ENCODE data around the gene CYP1B1.
A peak's percentile ranks its signal among the peaks of the same experiment; 100 is the strongest.
"Not testable (repeated sequence)": the region's sequence is repeated elsewhere in the genome, so short reads cannot be mapped to it uniquely, and the experiment has no call there.

Gene CYP1B1

DNA sequence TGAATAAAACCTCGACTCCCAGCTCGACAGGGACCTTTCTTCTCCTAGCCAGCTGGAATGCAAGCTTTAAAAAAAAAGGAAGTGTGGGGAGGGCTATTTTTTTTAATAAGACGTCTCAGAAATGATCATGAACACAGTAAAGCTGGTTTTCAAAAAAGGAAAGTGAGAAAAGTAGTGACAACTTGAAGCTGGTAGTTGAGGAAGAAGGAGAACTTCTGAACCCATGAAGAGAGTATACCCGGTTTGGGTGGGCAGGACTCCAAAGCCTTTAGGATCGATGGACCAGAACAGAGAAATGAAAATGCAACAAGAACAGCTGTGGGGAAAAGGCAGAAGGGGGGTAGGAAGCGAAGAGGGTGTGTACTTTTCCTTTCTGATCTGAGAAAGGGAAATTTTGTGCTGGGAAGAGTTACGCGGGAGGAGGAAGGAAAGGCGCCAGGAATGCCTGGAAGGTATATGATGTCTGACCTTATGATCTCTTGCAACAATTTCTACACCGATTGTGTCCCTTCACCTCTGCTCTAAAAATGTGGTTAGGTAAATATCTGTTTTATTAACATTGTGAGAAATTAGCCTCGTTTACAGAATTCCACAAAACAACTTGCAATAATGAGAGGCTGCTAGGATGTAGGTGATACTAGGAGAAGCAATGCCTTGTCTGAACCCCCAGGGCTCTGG lies 22.6 kb upstream of the CYP1B1 start:
- no peak for DNase-seq (ENCODE audit: low spot score)

DNA sequence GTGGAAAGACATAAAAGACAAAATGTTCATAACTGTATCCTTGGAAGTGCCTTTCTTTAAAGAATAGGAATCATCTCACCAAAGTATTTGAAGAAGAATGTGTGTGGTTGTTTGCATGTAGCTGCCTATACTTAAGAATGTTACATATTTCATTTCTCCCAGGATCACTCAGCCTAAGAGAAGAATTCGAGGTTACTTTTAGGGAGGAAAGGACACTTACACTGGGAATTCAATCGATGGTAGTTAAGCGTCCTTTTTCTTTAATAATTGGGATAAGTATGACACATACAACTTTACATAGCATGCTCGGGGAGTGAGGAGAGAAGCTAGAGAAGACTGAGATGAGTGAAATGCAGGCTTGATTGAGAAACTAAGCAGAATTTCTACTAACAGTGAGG lies 22.0 kb upstream of the CYP1B1 start:
- no peak for DNase-seq (ENCODE audit: low spot score)

DNA sequence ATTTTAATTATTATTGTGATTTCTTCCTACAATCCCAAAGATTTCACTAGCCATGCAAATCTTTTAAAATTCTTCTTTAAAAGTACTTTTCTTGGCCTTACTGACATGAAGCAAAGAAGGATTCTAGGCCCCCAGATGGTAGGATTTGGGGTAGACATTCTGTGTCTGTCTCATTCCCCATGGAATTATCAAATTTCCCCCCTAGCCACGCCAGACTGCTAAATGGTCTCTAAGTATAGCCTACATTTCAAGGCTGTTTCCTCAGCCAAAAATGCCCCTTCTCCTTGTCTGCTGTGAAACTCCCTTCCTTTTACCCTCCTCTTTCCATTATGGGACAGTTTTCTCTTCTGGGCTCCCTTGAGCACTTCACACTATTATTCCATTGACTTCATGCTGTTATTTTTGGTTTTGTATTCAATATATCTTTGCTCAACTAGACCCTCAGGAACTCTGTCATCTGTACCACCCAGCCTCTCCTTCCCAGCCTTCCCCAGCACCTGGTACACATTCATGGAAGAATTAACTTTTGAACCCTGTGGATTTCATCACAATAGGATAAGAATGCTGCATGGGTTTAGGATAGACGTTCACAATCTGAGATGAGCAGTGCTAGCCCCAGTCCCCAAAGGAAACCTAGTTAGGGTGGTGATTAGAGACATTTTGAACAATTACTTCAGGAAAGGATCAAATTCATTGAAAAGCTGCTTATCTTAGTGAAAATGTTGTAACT lies 21.5 kb upstream of the CYP1B1 start:
- no peak for DNase-seq (ENCODE audit: low spot score)

DNA sequence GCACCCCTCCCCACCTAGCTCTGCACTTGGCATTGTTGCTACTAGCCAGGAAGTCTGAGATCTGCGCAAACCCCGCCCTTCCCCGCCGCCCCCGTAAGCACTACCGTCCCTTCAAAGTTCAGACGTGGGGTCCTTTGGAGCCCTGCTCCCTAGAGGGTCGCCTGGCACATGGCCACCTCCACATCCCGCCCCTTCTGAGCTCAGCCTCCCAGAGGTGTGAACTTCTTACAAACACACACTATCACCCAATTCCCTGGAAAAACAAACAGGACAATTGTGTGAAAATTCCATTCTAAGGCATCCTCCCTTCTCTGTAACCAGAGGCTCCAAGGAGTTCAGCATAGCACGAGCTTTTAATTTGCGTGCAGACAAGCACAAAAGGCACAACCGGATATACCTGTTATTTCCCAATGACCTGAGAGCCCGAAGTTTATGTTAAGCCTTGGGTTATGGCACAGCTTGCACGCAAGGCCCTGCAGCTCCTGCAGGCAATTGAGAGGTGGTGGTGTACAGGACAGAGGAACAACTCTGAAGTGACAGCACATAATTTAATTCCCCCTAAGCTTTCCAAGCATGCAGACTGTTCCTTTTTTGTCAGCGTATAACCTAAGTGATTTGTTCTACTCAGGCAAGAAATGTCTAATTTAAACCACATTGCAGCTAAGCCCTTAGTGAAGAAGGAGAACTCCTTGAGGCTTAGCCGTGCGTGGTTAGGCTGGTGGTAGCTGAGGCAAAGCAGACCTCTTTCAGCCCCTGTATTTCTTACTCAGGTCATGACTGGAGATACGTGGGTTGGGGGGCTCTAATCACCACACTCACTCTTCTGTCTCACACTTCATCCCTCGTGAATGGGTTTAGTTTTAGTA lies 20.3 kb upstream of the CYP1B1 start:
- peak; percentile 33 for DNase-seq (ENCODE audit: low spot score)

DNA sequence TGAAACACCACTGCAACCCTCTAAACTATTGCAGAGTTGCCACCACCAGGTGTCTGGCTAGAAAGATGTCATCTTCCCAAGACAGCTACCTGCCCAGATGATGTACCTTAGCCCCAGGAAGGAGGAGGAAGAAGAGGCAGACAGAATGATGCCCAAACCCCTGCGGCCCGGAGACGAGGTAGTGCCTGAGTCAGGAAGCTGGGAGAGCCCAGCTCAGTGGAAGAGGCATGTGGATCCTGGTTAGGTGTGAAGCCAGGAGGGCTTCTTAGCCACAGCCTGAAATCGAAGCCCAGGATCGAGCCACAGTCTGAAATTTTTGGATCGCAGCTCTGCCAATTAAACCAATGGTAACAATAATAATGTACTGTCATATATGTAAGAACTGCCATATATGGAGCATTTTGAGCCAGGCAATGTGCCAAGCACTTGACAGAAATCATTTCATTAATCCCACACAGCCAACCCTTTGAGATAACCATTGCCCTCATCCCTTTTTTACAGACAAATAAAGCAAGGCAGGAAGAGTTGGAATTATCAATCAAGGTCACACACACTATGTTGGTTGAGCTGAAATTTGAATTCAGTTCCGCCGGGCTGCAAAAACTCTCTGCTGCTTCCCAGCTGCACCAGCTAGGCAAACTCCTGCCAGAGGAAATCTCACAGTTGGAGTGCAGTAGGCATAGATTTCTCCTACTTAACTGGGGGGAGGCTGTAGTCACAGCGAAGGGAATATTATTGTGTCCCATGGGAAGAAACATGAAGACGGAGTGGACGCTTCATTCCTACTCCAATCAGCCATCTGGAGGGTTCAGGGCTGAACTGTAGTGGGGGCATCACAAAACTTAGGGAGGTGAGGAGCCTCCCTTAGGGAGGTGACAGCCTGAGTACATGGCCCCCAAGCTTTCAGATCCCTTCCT lies 19.4 kb upstream of the CYP1B1 start:
- no peak for DNase-seq (ENCODE audit: low spot score)

DNA sequence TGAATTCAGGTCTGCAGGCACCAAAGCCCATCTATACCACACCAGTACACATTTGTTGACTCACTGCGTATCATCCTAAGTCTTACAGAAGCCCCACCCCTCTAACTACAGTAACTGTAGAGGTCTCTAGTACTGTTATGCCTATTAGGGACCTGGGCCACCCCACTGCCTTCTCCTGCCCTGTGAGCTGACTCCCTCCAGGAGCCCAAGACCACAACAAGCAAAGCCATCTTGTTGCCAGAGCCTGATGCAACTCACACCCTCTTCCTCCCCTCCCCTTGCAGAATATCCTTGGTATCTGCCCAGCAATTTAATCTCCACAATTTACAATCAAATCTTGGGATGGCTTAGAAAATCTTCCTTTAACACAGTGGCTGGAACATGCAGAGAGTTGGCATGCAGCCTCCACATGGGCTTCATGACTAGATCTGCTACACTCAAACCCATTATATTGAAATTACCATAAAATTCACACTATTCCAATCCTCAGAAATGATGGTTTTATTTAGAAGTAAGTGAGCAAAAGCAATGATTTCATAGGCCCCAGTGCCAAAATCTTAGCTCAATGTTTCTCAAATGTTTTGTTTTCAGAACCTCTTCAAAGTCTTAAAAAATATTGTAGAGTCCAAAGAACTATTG lies 17.7 kb upstream of the CYP1B1 start:
- no peak for DNase-seq (ENCODE audit: low spot score)

DNA sequence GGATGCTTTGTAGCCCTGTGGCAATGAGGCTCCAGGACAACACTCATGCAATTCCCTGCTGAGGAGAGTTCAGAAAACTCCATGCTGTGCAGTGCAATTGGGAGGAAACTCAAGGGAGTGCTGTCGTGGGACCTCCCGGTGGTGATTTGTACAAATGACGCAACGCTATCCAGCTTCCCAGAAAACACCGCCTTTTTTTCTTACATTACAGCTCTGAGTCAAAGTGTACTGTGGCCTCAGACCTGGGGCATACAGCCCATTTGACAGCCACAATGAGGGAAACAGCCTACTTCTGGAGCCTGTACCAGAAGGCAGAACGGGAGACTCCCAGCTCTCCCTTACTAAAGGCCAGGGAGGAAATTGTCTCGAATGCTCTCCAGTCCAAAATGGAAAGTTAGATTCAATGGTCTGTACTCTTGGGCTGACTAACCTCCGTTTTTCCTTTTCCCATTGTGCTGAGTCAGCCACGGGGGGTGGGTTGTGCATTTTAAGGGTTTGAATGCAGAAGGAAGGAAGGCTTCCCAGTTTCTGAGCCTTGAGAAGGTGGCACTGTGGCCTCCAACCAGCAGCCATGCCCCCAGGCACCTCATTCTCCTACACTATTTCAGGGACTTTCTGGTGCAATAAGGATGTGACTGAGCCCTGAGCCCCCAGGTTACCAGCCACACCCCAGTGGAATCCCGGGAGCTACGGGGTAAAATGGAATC lies 16.4 kb upstream of the CYP1B1 start:
- DNase-seq (ENCODE audit: low spot score): no peak

DNA sequence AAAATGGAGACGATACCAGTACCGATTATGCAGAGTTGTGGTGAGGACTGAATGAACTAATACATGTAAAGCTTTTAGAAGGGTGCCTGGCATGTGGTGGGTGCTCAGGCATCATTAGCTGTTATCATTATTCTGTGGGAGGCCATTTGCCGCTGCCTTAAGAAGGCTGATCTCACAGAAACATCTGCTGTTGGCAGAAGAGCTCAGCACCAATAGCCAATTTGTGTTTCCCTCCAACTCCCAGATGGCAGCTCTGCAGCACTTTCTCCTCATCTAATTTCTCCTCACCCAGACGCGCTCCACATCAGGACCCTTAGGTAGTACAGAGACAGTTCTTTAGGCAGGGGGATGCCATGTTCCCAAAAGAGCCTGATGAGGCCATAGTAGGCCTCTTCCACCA lies 15.8 kb upstream of the CYP1B1 start:
- DNase-seq (ENCODE audit: low spot score): no peak

DNA sequence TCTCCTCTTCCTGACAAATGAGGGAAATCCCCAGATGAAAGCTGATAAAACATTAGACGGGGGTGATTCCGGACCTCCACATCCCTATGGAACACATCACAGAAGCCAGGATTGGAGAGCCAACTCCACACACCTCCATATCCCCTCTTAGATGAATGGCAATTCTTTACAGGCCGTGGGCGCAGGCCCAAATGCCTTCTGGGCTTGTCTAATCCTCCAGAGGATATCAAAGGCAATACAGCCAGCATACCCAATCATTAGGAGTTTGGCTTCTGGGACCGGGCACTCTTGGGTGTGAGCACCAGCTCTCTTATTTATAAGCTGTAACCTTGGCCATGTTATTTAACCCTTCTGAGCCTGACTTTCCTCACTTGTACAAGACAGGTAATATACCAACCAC lies 15.0 kb upstream of the CYP1B1 start:
- no peak for DNase-seq (ENCODE audit: low spot score)

DNA sequence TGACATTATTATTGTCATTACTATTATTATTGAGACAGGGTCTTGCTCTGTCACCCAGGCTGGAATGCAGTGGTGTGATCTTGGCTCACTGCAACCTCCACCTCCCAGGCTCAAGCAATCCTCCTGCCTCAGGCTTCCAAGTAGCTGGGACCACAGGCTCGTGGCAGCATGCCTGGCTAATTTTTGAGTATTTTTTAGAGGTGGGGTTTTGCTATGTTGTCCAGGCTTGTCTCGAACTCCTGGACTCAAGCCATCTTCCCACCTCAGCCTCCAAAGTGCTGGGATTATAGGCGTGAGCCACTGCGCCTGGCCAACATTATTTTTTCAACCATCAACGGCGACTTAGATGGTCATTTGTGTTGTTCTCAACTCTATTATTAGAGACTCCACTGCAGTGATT lies 14.3 kb upstream of the CYP1B1 start:
- not testable (repeated sequence) for DNase-seq (ENCODE audit: low spot score)

DNA sequence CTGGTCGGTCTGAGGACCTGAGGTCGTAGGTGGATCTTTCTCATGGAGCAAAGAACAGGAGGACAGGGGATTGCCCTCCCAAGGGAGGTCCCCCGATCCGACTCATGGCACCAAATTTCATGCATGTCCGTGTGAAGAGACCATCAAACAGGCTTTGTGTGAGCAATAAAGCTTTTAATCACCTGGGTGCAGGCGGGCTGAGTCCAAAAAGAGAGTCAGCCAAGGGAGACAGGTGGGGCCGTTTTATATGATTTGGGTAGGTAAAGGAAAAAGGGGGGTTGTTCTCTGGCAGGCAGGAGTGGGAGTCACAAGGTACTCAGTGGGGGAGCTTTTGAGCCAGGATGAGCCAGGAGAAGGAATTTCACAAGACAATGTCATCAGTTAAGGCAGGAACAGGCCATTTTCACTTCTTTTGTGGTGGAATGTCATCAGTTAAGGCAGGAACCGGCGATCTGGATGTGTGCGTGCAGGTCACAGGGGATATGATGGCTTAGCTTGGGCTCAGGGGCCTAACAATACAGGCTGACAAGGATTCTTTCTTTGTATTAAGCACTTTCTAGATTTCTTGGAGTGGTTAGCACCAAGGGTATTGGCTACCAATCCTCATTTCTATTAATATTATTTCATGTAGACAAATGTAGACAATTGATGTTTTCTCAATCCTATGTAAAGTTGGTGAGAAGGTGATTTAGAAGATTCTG lies 10.2 kb upstream of the CYP1B1 start:
- not testable (repeated sequence) for DNase-seq (ENCODE audit: low spot score)

DNA sequence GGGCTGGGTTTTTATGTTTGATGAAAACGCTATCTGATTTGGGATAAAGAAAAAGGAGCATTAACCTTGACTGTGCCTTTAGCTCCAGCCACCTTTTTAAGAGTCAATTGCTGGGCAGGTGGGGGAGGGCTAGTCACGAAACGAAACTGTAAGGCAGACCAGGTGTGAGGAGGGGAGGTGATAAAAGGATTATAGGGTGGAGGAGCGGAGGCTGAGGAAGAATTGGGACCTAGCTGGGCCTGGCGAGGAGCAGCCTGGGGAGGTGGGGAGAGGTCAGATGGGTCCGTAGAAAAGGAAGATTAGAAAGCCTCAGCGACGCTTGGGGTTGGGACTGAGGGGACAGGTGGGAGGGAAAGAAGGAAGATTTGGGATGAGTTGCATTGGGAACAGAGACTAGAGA lies 8.6 kb upstream of the CYP1B1 start:
- not testable (repeated sequence) for DNase-seq (ENCODE audit: low spot score)

DNA sequence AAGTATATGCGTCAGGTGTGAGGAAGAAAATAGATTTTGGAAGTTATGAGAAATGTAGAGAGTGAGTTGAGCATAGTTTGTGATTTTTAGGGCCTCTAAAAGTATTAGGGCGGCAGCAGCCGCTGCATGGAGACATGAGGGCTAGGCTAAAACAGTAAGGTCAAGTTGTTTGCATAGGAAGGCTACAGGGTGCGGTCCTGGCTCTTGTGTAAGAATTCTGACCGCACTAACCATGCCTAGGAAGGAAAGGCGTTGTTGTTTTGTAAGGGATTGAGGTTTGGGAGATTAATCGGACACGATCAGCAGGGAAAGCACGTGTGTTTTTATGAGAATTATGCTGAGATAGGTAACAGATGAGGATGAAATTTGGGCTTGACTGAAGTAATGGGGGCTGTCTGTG lies 6.8 kb upstream of the CYP1B1 start:
- DNase-seq (ENCODE audit: low spot score): not testable (repeated sequence)

DNA sequence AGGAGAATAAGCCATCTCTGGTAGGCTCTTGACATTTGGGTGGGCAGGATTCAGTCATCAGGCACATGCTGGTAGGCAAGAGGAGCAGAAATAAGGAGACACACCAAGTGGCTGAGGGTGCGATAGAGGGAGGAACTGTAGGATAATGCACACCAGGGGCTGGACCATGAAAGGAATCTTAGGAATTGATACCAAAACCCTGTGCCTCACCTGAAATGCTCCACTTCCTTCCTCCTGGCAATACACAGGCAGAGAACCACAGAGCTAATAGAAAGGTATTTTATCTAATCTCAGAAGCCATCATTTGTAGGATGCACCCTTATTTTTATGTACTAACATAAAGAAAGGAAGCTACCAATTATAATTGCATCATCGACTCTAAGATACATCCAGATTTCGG lies 4.4 kb upstream of the CYP1B1 start:
- DNase-seq (ENCODE audit: low spot score): no peak

DNA sequence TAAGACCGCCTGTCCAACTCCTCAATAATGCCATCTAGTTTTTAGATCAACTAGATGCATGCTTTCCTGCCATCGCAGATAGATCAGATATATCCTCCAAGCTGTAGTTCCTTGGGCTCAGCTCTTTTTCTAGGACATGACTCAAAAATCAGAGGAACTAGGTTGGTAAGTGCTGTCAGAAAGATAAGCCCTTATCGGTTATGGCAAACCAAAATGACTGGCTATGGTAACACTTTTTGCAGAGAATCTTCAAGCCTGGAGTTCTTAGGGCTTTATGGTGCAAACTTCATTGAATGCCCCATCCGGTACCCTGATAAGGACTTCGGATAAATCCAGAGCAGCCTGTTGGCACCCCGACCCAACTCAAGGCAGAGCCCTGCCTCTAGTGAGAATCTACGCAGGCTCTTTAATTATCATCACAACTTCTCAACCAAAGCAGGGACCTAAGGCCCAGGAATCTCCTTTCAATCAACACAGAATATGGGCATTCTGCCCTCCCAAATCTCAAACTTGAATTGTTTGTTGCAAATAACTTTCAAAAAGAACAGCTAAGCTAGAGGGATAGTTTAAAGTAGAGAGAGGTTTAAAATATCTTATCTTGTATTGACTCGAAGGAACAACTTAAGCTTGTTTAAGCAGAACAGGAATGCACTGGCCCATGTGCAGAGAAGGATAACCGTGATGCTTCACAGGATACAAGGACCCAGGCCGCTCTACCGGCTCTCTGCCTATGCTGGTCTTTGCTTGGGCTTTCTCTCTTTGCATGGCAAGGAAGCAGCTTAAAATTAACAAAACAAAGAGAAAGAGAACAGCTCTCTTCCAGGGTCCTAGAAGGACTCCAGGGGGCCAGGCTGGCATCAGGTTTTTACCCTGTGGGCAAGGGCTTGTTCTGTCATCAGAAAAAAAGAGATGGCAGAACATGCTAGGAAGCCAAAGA lies 3.4 kb upstream of the CYP1B1 start:
- DNase-seq (ENCODE audit: low spot score): peak; percentile 19

DNA sequence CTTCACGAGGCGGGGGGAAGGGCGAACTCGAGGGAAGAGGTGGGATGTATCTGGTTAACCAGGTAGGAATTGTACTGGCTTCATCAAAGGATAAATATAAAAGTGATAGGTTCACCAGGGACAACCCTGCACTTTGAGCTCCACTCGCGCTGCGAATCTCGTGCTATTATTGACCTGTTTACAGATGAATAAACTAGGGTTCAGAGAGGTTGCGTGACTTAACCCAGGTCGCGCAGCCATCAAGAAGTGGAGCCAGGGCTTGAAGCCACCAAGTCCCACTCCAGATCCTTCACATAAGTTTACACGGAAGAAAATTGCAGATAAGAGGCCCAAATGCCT lies 1.4 kb upstream of the CYP1B1 start:
- no peak for DNase-seq (ENCODE audit: low spot score)

DNA sequence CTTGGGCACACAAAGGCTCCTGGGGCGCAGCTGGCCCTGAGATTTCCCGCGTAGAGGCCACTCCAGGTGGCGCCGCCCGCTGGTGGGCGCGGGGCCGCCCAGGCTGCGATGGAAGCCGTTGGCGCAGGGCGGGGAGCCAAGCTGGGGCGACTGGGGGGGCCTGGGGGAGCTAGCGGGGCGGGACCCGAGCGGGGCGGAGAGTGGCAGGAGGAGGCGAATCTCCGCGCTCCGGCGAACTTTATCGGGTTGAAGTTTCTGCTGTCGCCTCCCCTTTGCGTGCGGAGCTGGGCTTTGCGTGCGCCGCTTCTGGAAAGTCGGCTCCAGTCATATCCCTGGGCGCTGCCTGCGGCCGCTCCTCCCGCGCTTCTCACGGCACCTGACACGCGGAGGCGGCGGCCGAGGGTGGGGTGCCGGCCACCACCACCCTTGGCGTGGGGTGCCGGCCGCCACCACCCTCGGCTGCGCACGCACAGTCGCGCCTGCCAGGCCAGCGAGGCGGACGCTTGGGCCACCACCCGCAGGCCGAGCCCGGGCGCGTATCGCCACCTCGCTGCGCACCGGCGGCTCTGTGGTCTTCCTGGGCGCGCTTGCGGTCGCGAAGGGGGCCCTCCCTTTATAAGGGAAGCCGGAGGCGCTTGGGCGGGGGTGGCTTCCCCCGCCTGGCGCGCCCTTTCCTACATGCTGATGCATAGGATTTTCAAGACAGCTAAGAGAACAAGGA lies 919 bp upstream of the CYP1B1 start:
- peak; percentile 75 for DNase-seq (ENCODE audit: low spot score)

DNA sequence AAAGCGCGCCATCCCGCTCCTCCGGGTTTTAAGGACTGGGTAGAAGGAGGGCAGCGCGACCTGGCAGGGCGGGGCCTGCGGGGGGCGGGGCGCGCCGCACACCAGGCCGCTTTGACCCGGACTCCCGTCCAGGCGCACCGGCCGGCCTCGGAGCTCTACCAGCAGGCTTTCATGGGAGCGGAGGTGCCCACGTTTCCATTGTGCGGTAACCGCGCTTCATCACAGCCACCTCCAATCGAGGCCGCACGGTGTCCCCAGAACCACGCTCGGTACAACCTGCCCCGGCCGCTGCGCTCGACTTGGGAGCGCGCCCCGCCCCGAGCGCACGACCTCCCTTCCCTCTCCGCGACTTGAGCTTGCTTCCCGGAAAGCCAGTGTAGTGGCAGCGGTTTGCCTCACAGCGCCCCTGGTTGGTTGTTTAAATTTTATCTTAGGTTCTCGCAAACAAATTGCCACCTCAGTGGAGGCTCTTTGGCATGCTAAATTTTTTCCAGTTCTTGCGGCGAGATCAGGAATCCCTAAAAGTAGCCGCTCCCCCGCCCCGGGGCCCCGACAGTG lies 280 bp upstream of the CYP1B1 start:
- DNase-seq (ENCODE audit: low spot score): peak; percentile 82
